A549 (cell line): ENCODE data around the gene CPSF2.

Experiments
- BHLHE40 ChIP-seq: IDR thresholded peaks from 2 replicates; pipeline ENCODE4 v1.6.1; 2012; ENCODE audit warnings: low read depth, low read length, inconsistent platforms
- CHD2 ChIP-seq: fragments of 150-350 bp; IDR thresholded peaks from 2 replicates; pipeline ENCODE4 v1.6.1; 2014; ENCODE audit warnings: low read length; ENCODE audit not compliant: partially characterized antibody
- CHD4 ChIP-seq: fragments of 200-600 bp; sonication (generic); IDR thresholded peaks from 2 replicates; pipeline ENCODE4 v1.6.1; 2016; ENCODE audit warnings: antibody characterized with exemption, mild to moderate bottlenecking, borderline replicate concordance
- EP300 ChIP-seq, 2 experiments: fragments of >200 bp; sonication (Bioruptor Twin); formaldehyde crosslinking; IDR thresholded peaks; 2 replicates in 1 of 2; 3 replicates in 1 of 2; pipeline ENCODE4 v1.6.1; 2016 to 2017
- FOXS1 ChIP-seq: fragments of 250-450 bp; sonication (Bioruptor Pico); IDR thresholded peaks from 2 replicates; pipeline ENCODE4 v1.5.0; 2020; ENCODE audit warnings: mild to moderate bottlenecking, moderate library complexity
- HEYL ChIP-seq: fragments of 250-450 bp; sonication (Bioruptor Pico); IDR thresholded peaks from 2 replicates; pipeline ENCODE4 v1.8.0; 2021; ENCODE audit warnings: mild to moderate bottlenecking, moderate library complexity
- JUN ChIP-seq, 2 experiments: fragments of >200 bp; sonication (Bioruptor Twin); formaldehyde crosslinking; IDR thresholded peaks; 2 replicates in 1 of 2; 3 replicates in 1 of 2; pipeline ENCODE4 v1.6.1; 2016 to 2017
- KDM5A ChIP-seq: fragments of 200-600 bp; sonication (generic); IDR thresholded peaks from 2 replicates; pipeline ENCODE4 v1.6.1; 2016; ENCODE audit warnings: antibody characterized with exemption, mild to moderate bottlenecking
- POLR2A ChIP-seq: IDR thresholded peaks from 2 replicates; pipeline ENCODE4 v1.6.1; 2012; ENCODE audit warnings: mild to moderate bottlenecking, low read length
- RAD21 ChIP-seq, 2 experiments: fragments of >200 bp in 1 of 2; sonication (Bioruptor Twin) in 1 of 2; formaldehyde crosslinking in 1 of 2; IDR thresholded peaks in 1 of 2; conservative IDR thresholded peaks in 1 of 2; 2 replicates in 1 of 2; 3 replicates in 1 of 2; pipeline ENCODE4 v1.6.1; 2012 to 2018; ENCODE audit warnings: inconsistent platforms in 1 of 2
- SREBF2 ChIP-seq: fragments of 450-650 bp; IDR thresholded peaks from 2 replicates; pipeline ENCODE4 v1.6.1; 2014; ENCODE audit warnings: mild to moderate bottlenecking, moderate library complexity
- TP53 ChIP-seq: fragments of 250-450 bp; sonication (Bioruptor Pico); IDR thresholded peaks from 2 replicates; pipeline ENCODE4 v1.5.0; 2021; ENCODE audit warnings: mild to moderate bottlenecking, moderate library complexity
- TF ChIP-seq, protein P1 (sequence below): fragments of >200 bp; sonication (Bioruptor Twin); formaldehyde crosslinking; IDR thresholded peaks from 3 replicates; pipeline ENCODE4 v1.5.1; 2016
- TF ChIP-seq, protein P2 (sequence below): fragments of 250-450 bp; sonication (Bioruptor Pico); IDR thresholded peaks from 2 replicates; pipeline ENCODE4 v1.5.0; 2021; ENCODE audit warnings: mild to moderate bottlenecking, moderate library complexity, borderline replicate concordance

DNA sequence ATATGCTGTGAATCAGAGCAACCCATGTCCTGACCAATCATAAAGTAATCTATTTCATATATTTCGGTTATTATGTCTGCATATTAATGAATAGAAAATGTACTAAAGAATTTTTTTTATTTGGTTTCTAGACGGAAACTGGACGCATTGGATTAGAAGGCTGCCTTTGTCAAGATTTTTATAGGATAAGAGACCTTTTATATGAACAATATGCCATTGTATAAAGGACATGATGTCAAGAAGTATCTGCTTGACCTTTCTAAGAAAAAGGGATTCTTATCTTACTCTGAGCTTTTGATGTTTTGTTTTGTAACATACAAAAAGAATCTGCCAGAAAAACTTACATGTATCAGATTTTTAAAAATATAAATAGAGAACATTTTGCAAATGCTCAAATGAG is 39.8 kb downstream of the CPSF2 start:
- TF ChIP-seq POLR2A (no peak), BHLHE40 (no peak), EP300 (IDR thresholded peaks at IDR 0.05) (no peak), RAD21 (conservative IDR thresholded peaks at IDR 0.05 in 1 of 2, IDR thresholded peaks at IDR 0.05 in 1 of 2) (no peak), JUN (IDR thresholded peaks at IDR 0.05) (no peak), CHD4 (no peak), HEYL (CRISPR knock-in tag) (no peak), KDM5A (no peak), FOXS1 (CRISPR knock-in tag) (no peak), TP53 (CRISPR knock-in tag) (no peak), CHD2 (no peak), SREBF2 (no peak)
- TF ChIP-seq, protein P1, sequence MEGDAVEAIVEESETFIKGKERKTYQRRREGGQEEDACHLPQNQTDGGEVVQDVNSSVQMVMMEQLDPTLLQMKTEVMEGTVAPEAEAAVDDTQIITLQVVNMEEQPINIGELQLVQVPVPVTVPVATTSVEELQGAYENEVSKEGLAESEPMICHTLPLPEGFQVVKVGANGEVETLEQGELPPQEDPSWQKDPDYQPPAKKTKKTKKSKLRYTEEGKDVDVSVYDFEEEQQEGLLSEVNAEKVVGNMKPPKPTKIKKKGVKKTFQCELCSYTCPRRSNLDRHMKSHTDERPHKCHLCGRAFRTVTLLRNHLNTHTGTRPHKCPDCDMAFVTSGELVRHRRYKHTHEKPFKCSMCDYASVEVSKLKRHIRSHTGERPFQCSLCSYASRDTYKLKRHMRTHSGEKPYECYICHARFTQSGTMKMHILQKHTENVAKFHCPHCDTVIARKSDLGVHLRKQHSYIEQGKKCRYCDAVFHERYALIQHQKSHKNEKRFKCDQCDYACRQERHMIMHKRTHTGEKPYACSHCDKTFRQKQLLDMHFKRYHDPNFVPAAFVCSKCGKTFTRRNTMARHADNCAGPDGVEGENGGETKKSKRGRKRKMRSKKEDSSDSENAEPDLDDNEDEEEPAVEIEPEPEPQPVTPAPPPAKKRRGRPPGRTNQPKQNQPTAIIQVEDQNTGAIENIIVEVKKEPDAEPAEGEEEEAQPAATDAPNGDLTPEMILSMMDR, result no peak
- TF ChIP-seq, protein P2, sequence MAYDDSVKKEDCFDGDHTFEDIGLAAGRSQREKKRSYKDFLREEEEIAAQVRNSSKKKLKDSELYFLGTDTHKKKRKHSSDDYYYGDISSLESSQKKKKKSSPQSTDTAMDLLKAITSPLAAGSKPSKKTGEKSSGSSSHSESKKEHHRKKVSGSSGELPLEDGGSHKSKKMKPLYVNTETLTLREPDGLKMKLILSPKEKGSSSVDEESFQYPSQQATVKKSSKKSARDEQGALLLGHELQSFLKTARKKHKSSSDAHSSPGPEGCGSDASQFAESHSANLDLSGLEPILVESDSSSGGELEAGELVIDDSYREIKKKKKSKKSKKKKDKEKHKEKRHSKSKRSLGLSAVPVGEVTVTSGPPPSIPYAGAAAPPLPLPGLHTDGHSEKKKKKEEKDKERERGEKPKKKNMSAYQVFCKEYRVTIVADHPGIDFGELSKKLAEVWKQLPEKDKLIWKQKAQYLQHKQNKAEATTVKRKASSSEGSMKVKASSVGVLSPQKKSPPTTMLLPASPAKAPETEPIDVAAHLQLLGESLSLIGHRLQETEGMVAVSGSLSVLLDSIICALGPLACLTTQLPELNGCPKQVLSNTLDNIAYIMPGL (CRISPR knock-in tag), result no peak
